Measurements from ENCODE around the gene CCRL2. TPM values are rescaled to one million over a fixed set of nuclear protein-coding genes. Genes with fewer than 3 reads are reported as not detected.

Gene CCRL2
- total RNA-seq, 4 donors from 2014 or later = 0.59 to 1.4 (median 0.99) TPM

DNA sequence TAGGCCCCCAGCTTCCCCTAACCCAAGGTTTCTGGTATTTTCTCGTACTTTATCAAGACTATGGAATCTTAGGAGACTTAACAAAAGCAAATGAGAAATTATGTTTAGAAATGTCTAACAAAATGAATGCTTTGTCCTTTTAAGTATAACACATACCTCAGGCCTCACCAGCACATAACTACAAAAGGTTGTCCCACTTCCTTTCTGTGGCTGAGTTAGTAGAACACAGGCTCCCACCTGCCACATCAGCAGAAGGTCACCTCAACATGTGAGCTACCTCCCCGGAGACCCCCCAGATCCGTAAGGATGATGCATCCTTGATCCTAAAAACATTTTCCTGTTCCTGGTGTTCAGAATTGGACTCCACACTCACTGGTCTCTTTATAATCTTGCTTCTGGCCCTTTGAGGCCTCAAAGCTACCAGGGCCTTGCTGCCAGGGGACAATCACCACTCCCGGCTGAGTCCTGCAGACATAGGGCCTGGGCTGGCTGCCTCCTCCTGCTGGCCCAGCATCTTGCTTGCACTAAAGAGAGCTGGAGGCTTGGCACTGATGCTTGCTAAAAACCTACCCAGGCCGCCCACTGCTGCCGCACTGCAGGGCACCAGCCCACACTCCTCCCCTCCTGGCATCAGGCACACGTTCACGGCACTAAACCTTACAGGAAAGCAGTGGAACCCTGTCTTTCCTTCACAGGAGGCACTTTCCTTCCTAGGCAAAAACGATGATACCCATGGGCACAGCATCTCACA, 2.9 kb downstream of the CCRL2 start:
- H3K4me3 ChIP-seq = no peak overlapping the region
- no peaks in the 10 kb centered on the region for H3K9me3 ChIP-seq
- no peak for DNase-seq (ENCODE audit: low spot score in 2 of 2)
- no peak overlapping the region for H3K27ac ChIP-seq
- no peaks in the 10 kb centered on the region for H3K36me3 ChIP-seq
- WGBS = 63% methylated on average over 9 of the region's 9 CpGs
- TF ChIP-seq POLR2AphosphoS5 (IDR thresholded peaks at IDR 0.05) = no peak
- no peak for TF ChIP-seq EP300 (IDR thresholded peaks at IDR 0.05)
- TF ChIP-seq POLR2A (IDR thresholded peaks at IDR 0.05) = no peak
- TF ChIP-seq, protein P1, sequence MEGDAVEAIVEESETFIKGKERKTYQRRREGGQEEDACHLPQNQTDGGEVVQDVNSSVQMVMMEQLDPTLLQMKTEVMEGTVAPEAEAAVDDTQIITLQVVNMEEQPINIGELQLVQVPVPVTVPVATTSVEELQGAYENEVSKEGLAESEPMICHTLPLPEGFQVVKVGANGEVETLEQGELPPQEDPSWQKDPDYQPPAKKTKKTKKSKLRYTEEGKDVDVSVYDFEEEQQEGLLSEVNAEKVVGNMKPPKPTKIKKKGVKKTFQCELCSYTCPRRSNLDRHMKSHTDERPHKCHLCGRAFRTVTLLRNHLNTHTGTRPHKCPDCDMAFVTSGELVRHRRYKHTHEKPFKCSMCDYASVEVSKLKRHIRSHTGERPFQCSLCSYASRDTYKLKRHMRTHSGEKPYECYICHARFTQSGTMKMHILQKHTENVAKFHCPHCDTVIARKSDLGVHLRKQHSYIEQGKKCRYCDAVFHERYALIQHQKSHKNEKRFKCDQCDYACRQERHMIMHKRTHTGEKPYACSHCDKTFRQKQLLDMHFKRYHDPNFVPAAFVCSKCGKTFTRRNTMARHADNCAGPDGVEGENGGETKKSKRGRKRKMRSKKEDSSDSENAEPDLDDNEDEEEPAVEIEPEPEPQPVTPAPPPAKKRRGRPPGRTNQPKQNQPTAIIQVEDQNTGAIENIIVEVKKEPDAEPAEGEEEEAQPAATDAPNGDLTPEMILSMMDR (IDR thresholded peaks at IDR 0.05) = no peak
- no peaks in the 10 kb centered on the region for H3K27me3 ChIP-seq
- H3K4me1 ChIP-seq = peaks cover 13% of the 10 kb centered on the region

DNA sequence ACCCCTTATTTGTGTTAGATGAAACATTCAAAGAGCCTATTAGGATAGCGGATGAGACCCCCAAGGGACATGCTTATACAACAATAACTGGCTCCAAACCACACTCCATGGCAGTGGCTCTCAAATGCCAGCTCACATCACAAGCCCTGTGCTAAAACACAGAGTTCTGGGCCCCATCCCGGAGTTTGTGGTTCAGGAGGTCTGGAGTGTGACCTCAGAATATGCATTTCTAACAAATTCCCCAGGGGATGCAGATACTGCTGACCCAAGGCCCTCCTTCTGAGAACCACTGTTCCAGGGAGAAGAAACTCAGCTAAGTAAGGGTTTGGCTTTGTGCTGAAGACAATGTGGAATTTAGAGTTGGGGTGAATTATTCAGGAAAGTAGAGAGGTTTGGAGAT, 3.6 kb downstream of the CCRL2 start:
- no peak overlapping the region for H3K27ac ChIP-seq
- peaks cover 7% of the 10 kb centered on the region for H3K4me1 ChIP-seq

GRCh38 chr3:46411271-46411670, 4.2 kb downstream of the CCRL2 start:
- no peak overlapping the region for H3K4me3 ChIP-seq
- H3K27me3 ChIP-seq = no peaks in the 10 kb centered on the region
- H3K4me1 ChIP-seq = peaks cover 5% of the 10 kb centered on the region
- H3K36me3 ChIP-seq = no peaks in the 10 kb centered on the region
- TF ChIP-seq POLR2A (IDR thresholded peaks at IDR 0.05) (no peak), EP300 (IDR thresholded peaks at IDR 0.05) (no peak), POLR2AphosphoS5 (IDR thresholded peaks at IDR 0.05) (no peak)
- TF ChIP-seq, protein P1 (IDR thresholded peaks at IDR 0.05) = no peak
- DNase-seq (ENCODE audit: low spot score in 2 of 2) = no peak
- 92% methylated on average over 2 of the region's 2 CpGs for WGBS
- H3K27ac ChIP-seq = no peak overlapping the region
- no peaks in the 10 kb centered on the region for H3K9me3 ChIP-seq

More for the DNA sequence above, 3.6 kb downstream of the CCRL2 start:
- WGBS = 86% methylated on average over 2 of the region's 2 CpGs
- TF ChIP-seq POLR2AphosphoS5 (IDR thresholded peaks at IDR 0.05) (no peak), POLR2A (IDR thresholded peaks at IDR 0.05) (no peak), EP300 (IDR thresholded peaks at IDR 0.05) (no peak)
- TF ChIP-seq, protein P1 (IDR thresholded peaks at IDR 0.05) = no peak
- Histone ChIP-seq H3K9me3 (no peaks in the 10 kb centered on the region), H3K36me3 (no peaks in the 10 kb centered on the region), H3K4me3 (no peak overlapping the region), H3K27me3 (no peaks in the 10 kb centered on the region)
- no peak for DNase-seq (ENCODE audit: low spot score in 2 of 2)

DNA sequence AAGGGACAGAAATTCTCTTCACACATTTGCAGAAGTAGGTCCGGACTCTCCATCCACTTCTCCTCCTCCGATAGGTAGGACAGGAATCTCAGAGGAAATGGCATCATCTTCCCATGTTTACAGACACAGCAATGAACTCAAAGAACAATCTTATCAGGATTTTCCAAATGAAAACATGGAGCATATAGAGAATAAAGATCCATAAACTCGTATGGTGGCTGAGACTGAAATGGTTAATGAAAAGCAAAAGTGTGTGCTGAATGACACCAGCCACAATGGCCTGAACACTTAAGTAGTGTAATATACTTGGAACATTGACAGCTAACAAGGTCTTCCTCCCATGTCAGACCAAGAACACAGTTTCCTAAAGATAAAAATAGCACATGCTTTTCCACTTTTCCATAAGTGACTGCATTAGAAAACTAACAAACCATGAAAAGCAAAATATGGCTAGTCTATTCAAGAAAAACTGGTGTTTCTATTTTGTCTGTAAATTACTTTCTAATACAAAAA, 5.8 kb downstream of the CCRL2 start:
- TF ChIP-seq, protein P1 (IDR thresholded peaks at IDR 0.05) = no peak
- TF ChIP-seq EP300 (IDR thresholded peaks at IDR 0.05) (no peak), POLR2AphosphoS5 (IDR thresholded peaks at IDR 0.05) (no peak), POLR2A (IDR thresholded peaks at IDR 0.05) (no peak)
- H3K27ac ChIP-seq = no peak overlapping the region
- WGBS = 67% methylated on average over 3 of the region's 3 CpGs
- no peaks in the 10 kb centered on the region for H3K36me3 ChIP-seq
- no peak overlapping the region for H3K4me3 ChIP-seq
- no peak for DNase-seq (ENCODE audit: low spot score in 2 of 2)
- peaks cover 2% of the 10 kb centered on the region for H3K4me1 ChIP-seq
- H3K9me3 ChIP-seq = no peaks in the 10 kb centered on the region
- no peaks in the 10 kb centered on the region for H3K27me3 ChIP-seq

DNA sequence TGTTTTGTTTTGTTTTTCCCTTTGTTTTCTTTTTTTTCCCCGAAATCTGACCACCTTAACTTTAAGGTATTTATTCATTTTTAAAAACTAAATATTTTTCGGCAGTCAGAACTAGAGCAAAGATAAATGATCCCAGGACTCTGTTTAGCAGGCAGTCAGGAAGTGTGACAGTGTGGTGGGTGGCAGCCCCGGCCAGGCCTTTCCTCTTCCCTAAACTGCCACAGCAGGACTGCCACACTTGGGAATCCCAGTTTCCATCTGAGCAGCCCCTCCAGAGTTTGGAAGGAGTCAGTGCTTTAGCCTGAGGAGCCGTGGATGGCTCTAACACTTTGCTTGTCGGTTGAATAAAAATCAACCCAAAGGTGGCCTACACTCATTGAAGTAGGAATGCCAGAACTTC, 6.9 kb downstream of the CCRL2 start:
- no peak overlapping the region for H3K4me3 ChIP-seq
- H3K27me3 ChIP-seq = no peaks in the 10 kb centered on the region
- H3K4me1 ChIP-seq = no peaks in the 10 kb centered on the region
- TF ChIP-seq POLR2A (IDR thresholded peaks at IDR 0.05) = no peak
- TF ChIP-seq, protein P1 (IDR thresholded peaks at IDR 0.05) = no peak
- no peak for TF ChIP-seq EP300 (IDR thresholded peaks at IDR 0.05)
- no peak for TF ChIP-seq POLR2AphosphoS5 (IDR thresholded peaks at IDR 0.05)
- H3K36me3 ChIP-seq = no peaks in the 10 kb centered on the region
- DNase-seq (ENCODE audit: low spot score in 2 of 2) = no peak
- H3K9me3 ChIP-seq = no peaks in the 10 kb centered on the region
- H3K27ac ChIP-seq = no peak overlapping the region
- WGBS = 69% methylated on average over 5 of the region's 5 CpGs

All from suprapubic skin (tissue), 4 donors.